NCI-H128 (cell line): ENCODE measurements around the gene NFS1.
"Not testable (repeated sequence)": the region's sequence is repeated elsewhere in the genome, so short reads cannot be mapped to it uniquely, and the experiment has no call there.

Experiments
- DNase-seq: peaks from one replicate; lab custom pipeline; 2025; ENCODE audit not compliant: unreplicated experiment; lab: John Stamatoyannopoulos, UW

The NFS1 gene

DNA sequence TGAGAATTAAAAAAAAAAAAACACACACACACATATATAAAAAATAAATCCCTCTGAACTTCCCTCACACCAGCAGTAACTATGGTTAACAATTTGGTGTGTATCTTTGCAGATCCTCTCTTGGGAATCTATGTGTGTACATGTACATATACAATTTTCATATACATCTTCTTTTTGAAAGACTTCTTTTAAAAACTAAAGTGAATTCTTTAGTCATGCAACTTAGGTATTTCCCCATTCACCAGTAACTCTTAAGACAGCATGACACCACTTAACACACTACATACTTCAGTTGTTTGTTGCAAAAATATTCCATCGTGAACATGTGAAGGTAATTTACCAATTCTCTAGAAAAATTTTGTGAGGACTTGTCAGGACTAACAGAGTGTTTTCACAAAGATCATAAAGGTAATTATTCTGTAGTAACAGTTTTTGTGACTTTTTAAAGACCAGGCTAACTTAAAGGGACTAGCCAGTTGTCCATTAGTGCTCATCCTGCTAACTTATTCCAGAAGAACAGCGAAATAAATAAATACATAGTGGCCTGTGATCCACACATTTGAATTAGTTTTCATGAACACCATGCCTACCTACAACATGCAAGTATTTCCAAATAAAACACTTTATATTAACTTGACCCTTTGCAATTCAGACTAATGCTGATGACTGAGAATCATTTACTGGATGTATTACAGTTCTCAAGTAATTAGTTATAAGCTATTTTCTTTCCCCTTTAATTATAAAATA, 30.9 kb upstream of the NFS1 start:
- DNase-seq: no peak

DNA sequence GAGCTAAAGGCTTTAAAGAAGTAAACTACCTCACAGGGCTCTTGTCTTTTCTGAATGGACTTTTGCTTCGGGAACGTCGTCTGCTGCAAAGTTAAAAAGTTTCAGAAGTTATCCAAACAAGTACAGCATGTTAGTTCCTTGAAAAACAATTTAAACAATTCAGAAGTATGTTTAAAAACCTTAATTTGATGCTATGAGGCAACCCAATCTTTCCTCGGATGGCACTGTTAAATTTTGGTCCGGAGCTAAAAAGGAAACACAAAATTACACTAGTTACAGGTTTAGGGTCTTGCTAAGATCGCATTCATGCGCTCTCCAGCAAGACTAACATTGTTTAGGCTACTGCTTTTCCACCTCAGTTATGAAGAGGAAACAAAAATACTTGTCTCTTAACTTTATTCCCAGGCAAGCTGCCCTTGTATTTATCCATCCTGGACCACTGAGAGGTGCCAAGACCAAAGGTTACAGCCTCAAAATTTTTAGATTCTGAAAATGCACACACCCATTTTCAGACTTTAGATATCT, 30.2 kb upstream of the NFS1 start:
- DNase-seq: no peak

DNA sequence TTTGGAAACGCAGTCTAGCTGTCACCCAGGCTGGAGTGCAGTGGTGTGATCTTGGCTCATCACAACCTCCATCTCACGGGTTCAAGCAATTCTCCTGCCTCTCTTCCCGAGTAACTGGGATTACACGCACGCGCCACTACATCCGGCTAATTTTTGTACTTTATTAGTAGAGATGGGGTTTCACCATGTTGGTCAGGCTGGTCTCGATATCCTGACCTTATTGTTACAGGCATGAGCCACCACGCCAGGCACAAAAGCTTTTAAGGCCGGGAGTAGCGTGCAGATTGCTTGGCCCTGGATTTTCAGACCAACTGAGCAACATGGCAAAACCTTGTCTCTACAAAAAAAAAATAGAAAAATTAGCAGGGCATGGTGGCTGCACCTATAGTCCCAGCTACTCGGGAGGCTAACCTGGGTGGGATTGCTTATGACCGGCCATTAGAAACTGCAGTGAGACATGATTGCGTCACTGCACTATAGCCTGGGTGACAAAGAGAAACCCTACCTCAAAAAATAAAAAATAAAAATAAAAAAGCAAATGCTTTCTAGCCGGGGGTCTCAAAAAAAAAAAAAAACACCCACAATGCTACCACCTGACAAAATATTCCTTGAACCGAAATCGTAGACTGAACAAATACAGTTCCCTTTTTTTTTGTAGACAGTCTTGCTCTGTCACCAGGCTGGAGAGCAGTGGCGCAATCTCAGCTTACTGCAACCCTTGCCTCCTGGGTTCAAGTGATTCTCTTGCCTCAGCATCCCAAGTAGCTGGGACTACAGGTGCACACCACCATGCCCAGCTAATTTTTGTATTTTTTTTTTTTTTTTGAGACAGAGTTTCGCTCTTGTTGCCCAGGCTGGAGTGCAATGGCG, 27.9 kb upstream of the NFS1 start:
- no peak for DNase-seq

DNA sequence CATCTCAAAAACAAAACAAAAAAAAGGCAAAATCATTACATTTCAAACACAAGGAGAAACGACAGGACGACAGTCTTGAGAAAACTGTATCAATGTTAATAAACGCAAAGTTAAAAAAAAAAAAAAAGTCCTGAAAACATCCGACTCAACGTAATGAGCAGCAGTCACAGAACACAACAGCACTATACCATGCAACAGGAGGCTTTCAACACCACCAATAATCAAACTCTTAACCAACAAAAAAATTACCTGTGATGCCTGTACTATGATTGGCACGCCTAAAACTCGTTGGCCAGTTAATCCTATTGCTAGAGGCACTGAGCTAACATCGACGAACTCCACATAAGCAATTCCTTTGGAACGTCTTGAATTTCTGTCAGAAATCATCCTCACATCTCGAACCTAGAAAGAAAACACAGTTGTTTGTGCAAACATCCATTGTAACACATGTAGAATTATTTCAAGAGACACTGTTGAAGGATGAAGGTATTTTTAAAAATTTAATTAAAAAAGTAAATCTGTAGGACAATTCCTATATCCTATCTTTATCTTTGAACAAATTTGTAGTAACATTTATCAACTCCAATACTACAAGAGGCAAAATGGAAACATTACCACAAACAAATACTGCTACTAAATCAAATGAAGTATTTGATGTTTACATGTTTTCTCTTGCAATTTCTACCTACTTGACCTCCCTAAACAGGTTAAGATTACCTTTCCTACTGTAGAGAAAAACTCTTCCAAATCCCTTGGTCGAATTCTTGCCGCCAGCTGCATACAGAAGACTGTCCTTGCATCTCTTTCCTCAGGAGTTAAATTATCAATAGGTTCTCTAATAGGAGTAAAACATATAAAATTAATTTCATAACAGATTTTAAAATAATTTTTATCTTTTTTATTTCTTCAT, 25.4 kb upstream of the NFS1 start:
- no peak for DNase-seq

DNA sequence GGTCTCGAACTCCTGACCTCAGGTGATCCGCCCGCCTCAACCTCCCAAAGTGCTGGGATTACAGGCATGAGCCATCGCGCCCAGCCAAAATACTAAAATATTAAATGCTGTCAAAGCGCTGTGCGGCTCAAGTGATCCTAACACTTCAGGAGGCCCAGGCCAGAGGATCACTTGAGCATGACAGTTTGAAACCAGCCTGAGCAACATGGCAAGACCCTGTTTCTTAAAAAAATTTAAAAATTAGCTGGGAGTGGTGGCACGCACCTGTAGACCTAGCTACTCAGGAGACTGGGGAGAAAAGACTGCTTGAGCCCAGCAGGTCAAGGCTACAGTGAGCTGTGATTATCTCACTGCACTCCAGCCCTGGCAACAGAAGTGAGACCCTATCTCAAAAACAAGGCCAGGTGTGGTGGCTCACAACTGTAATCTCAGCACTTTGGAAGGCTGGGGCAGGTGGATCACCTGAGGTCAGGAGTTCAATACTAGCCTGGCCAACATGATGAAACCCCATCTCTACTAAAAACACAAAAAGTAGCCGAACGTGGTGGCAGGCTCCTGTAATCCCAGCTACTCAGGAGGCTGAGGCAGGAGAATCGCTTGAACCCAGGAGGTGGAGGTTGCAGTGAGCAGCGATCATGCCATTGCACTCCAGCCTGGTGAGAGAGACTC, 24.6 kb upstream of the NFS1 start:
- DNase-seq: not testable (repeated sequence)

DNA sequence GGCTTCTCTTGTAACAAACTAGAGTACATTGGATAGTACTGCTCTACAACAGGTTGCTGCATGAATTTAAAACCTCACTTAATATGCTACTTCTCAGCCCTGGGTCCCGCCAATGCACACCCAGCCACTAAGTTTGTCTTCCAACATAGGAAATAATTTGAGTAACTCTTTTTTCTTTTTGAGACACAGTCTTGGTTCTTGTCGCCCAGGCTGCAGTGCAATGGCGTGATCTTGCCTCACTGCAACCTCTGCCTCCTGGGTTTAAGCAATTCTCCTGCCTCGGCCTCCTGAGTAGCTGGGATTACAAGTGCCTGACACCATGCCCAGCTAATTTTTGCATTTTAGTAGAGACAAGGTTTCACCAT, 24.1 kb upstream of the NFS1 start:
- not testable (repeated sequence) for DNase-seq

DNA sequence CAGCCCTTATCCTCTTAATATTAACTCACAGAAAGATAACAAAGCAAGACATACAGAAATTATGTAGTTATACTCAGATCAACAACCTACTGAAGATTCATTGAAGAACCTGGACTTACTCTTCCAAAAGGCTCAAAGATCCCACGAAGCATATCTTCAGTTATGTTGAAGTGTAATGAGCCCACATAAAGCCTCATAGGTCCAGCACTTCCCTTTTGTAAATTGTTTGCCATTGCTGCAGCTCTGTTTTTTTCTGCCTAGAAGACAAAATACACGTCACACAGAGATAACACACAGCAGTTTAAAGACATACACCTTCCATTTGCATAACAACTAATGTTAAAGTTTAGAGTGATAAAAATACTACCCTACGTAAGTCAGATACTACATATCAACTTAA, 22.5 kb upstream of the NFS1 start:
- DNase-seq: no peak

- DNase-seq: no peak
Observed at GRCh38 chr20:35721219-35721618, 22.1 kb upstream of the NFS1 start.

DNA sequence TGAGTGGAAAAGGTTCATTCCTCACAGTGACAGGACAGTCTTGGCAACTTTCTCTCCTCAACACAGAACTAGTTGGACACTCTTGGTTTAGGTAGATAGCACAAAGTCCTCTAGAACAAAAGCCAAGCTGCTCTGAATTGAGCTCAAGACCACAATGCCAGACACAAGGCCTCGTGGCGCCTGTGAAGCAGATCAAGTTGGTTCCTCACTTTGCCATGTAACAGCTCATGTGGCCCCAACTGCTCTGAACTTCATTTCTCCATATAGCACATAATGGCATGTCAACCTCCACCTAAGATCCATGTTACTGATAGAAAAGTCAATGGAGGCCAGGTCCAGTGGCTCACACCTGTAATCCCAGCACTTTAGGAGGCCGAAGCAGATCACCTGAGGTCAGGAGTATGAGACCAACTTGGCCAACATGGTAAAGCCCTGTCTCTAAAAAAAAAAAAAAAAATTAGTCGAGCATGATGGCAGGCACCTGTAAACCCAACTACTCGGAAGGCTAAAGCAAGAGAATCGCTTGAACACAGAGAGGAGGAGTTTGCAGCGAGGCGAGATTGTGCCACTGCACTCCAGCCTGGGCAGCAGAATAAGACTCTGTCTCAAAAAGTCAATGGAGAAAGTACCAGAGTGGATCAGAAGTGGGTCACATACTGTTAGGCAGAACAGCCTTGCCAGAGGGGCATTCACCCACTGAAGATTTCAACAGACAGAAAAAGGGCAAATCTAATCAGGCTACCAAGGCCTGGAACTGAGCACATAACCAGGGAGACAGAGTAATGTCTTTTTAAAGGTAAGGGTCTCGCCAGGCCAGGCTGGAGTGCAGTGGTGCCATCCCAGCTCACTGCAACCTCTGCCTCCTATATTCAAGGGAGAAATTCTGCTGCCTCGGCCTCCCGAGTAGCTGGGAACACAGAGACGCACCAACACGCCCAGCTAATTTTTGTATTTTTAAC, 21.3 kb upstream of the NFS1 start:
- DNase-seq: no peak

- DNase-seq: no peak
Observed at GRCh38 chr20:35719717-35720116, 20.6 kb upstream of the NFS1 start.

GRCh38 chr20:35718972-35719635, 20.0 kb upstream of the NFS1 start:
- DNase-seq: no peak

GRCh38 chr20:35718321-35718720, 19.2 kb upstream of the NFS1 start:
- not testable (repeated sequence) for DNase-seq

DNA sequence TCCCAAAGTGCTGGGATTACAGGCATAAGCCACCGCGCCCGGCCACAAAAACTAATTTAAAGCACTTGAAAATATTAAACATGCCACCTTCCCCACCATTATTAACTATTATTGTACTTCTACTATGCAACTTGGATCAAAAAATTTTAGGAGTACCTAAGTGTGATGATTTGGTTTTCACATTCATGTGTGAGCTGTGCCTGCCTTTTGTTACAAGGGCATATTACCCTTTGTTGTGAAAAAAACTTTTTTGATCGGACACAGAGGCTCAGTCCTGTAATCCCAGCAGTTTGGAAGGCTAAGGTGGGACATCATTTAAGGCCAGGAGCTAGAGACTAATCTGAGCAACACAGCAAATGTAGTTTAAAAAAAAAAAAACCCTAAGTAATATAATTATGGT, 17.2 kb upstream of the NFS1 start:
- no peak for DNase-seq

GRCh38 chr20:35715652-35716051, 16.5 kb upstream of the NFS1 start:
- DNase-seq: no peak

GRCh38 chr20:35714127-35714526, 15.0 kb upstream of the NFS1 start:
- DNase-seq: no peak

DNA sequence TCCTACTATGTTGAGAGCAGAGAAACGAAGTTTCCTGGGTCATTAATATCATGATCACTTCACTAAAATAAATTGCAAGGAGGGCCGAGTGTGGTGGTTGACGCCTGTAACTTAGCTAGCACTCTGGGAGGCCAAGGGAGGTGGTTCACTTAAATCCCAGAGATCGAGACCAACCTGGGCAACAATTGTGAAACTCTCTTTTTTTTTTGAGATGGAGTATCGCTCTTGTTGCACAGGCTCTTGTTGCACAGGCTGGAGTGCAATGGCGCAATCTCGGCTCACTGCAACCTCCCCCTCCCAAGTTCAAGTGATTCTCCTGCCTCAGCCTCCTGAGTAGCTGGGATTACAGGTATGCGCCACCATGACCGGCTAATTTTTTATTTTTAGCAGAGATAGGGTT, 14.0 kb upstream of the NFS1 start:
- DNase-seq: not testable (repeated sequence)

DNA sequence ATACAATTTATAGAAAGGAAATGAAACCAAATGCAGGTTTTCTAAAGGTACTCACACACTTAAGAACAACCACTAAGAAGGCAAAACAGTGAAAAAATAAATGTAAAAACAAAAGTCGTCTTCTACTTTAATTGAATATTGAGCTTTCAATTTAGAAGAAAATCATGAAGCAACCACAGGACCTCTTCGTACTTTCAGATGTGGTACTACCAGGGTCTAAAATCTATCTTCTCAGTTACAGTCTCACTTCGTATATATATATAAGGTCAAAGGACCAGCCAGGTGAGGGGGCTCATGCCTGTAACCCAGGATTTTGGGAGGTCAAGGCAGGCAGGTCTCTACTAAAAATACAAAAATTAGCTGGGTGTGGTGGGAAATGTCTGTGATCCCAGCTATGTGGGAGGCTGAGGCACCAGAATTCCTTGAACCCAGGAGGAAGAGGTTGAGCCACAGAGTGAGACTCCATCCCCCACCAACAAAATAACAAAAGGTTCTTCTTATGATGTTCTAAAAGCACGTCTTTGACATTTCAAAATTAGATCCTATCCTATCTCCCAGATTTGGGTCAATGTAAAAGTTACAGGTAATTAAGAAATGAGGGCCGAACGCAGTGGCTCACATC, 12.5 kb upstream of the NFS1 start:
- DNase-seq: no peak

- DNase-seq: no peak
Observed at GRCh38 chr20:35710884-35711587, 11.9 kb upstream of the NFS1 start.
